Coronary artery (tissue), 2 donors: ENCODE measurements around the gene SHFL.

Experiments
- DNase-seq: peaks from one replicate; pipeline ENCODE4 v3.0.0-alpha.2; 2017; ENCODE audit warnings: low spot score
- H3K27ac ChIP-seq, 2 donors: fragments of 200-600 bp; sonication (generic); one replicate each; pipeline ENCODE4 v1.5.1; 2016 to 2019
- H3K4me3 ChIP-seq: fragments of 200-600 bp; sonication (generic); 2 replicates; pipeline ENCODE4 v1.5.1; 2016; ENCODE audit warnings: mild to moderate bottlenecking, moderate library complexity
- TF ChIP-seq, protein P1 (sequence below): fragments of 200-600 bp; sonication (generic); IDR thresholded peaks from one replicate; pipeline ENCODE4 v1.5.1; 2019; ENCODE audit warnings: antibody characterized with exemption

SHFL gene

DNA sequence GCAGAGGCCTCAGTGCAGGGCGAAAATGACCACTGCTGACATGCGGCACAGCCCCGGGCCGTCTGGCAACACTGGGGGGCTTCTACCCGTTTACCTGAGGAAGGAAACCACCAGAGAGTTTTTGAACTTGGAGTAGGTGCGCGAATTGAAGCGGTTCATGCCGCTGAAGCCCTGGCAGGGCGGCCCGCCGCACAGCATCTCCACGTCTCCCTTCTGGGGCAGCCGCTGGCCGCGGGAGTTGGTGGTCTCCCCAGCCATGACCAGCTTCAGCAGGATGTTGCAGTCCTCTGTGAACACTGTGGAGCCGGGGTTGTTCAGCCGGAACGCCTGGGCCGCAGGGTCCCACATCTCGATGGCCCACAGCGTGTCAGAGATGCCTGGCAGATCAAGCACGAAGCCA is 53.8 kb downstream of the SHFL start:
- TF ChIP-seq, protein P1, sequence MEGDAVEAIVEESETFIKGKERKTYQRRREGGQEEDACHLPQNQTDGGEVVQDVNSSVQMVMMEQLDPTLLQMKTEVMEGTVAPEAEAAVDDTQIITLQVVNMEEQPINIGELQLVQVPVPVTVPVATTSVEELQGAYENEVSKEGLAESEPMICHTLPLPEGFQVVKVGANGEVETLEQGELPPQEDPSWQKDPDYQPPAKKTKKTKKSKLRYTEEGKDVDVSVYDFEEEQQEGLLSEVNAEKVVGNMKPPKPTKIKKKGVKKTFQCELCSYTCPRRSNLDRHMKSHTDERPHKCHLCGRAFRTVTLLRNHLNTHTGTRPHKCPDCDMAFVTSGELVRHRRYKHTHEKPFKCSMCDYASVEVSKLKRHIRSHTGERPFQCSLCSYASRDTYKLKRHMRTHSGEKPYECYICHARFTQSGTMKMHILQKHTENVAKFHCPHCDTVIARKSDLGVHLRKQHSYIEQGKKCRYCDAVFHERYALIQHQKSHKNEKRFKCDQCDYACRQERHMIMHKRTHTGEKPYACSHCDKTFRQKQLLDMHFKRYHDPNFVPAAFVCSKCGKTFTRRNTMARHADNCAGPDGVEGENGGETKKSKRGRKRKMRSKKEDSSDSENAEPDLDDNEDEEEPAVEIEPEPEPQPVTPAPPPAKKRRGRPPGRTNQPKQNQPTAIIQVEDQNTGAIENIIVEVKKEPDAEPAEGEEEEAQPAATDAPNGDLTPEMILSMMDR = no peak
- Histone ChIP-seq H3K27ac (no peak overlapping the region), H3K4me3 (no peak overlapping the region)
- DNase-seq = no peak

DNA sequence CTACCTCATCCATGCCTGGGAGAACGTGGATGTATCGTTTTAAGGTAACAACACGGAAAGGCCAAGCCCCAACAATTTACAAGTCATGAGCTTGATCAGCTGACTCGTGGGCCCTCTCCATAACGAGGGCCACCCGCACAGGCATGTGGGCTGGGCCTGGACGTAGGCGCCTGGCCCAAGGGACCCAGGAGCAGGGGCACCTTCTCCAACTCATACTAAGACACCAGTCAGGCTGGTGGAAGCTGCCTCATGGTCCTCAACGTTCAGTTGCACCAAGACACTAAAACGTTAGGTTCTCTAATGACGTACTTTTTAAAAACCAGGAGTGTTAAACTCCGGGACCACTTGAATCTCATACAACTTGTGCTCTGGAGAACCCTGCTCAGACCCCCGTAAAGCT is 55.4 kb downstream of the SHFL start:
- H3K27ac ChIP-seq = no peak overlapping the region
- H3K4me3 ChIP-seq = no peak overlapping the region
- no peak for DNase-seq
- TF ChIP-seq, protein P1 = no peak

DNA sequence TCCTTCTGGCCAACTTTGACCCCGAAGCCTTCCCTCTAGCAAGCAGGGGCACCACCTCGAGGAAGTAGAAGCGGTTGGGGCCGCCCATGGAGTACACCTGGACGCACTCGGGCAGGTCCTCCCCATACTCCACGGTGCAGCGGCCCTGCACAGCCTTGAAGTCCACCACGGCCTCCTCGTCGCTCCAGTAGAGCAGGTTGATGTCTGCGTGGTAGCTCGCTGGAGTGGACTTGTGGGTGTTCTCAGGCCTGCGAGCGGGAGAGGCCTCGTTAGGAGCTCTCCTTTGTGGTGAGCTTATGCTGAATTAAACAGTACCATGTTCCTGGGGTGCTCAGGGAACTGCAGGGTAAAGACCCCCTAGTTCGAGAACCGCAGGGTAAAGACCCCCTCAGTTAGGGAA is 55.9 kb downstream of the SHFL start:
- no peak overlapping the region for H3K27ac ChIP-seq
- DNase-seq = no peak
- TF ChIP-seq, protein P1 = no peak
- no peak overlapping the region for H3K4me3 ChIP-seq
